22Rv1 (cell line): ENCODE data around the gene TMEM232.

Experiments
- H3K27ac ChIP-seq: fragments of 450-650 bp; 2 replicates; pipeline ENCODE4 v1.5.1; 2017
- CTCF ChIP-seq: fragments of 450-650 bp; IDR thresholded peaks from 2 replicates; pipeline ENCODE4 v1.5.1; 2017; ENCODE audit warnings: mild to moderate bottlenecking
- ZFX ChIP-seq: fragments of 450-650 bp; IDR thresholded peaks from 2 replicates; pipeline ENCODE4 v1.6.1; 2017; ENCODE audit warnings: antibody characterized with exemption, borderline replicate concordance

TMEM232 gene

GRCh38 chr5:110397281-110397680 lies 329.2 kb downstream of the TMEM232 start:
- no peak for TF ChIP-seq ZFX
- TF ChIP-seq CTCF, result no peak
- no peak overlapping the region for H3K27ac ChIP-seq

- no peak overlapping the region for H3K27ac ChIP-seq
- TF ChIP-seq ZFX, result no peak
- TF ChIP-seq CTCF, result no peak
Observed at GRCh38 chr5:110386782-110387181, 339.7 kb downstream of the TMEM232 start.

- H3K27ac ChIP-seq, result no peak overlapping the region
- TF ChIP-seq CTCF (no peak), ZFX (no peak)
Observed at GRCh38 chr5:110383231-110383630, 343.2 kb downstream of the TMEM232 start.

DNA sequence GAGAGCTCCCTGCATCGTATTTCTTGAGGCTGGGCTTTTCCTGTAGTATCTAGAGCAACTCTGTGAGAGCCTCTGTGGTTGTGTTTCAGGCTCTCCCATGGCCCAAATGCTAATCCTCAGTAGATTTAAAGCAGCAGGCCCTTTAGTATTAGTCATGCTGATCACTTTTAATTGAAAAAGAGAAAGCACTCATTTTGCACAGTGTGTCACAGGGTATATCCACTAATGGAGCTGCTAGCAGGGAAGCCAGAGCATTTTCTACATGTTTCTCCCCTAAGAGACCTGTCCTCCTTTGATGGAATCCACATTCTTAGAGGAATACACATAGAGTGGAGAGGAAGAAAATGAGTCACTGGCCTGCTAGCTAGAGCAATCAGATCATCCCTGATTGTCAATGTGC lies 348.5 kb downstream of the TMEM232 start:
- TF ChIP-seq ZFX, result no peak
- TF ChIP-seq CTCF, result no peak
- H3K27ac ChIP-seq, result no peak overlapping the region

- no peak overlapping the region for H3K27ac ChIP-seq
Observed at GRCh38 chr5:110377361-110377760, 349.1 kb downstream of the TMEM232 start.

DNA sequence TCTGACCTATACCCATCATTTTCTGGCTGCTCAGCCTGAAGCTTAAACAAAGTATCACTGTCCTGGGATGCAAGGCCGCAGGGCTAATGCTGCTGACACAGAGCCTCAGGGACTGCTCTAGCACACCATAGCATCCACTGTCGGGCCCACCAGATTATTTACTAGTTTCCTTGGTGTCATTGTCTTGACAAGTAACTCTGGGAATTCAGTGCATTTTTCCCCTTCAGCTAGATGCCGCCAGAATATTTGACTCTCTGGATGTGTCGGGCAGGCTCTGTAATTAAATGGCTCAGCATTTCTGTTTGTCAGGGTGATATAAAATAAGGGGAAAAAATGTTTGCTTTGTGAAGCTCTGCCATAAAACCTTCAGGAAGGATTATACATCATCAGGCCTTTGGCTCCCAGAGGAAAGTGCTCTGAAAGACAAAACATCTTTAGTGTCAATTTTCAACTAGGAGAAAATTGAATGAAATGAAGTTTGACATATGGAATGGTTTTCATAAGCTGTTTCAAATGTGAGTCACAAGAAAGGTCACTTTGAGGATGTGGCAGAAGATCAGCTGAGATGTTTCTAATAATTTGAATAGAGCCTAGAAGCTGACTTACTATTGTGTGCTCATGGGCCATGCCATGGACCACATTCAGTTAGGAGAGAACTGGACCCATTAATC lies 350.1 kb downstream of the TMEM232 start:
- TF ChIP-seq ZFX, result no peak
- TF ChIP-seq CTCF, result no peak
- H3K27ac ChIP-seq, result no peak overlapping the region

More at GRCh38 chr5:110377361-110377760, 349.1 kb downstream of the TMEM232 start:
- TF ChIP-seq ZFX (no peak), CTCF (no peak)

DNA sequence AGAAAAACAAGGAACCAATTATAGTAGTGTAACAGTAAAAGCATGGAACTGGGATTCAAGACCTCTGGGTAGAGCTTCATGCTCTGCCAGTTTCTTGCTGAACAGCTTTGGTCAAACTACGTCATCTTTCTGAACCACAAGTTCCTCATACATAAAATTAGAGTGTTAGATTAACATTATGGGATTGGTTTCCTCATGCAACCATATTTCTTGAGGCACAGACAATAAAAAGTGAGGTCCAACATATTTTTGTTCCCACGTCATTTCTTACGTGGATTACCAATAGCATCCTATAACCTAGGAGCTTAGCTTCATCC lies 354.8 kb downstream of the TMEM232 start:
- no peak overlapping the region for H3K27ac ChIP-seq
- TF ChIP-seq CTCF, result no peak
